Left renal cortex interstitium (tissue), 4 donors: ENCODE results near the gene CAMK2A. TPM values are rescaled to one million over a fixed set of nuclear protein-coding genes. Genes with fewer than 3 reads are reported as not detected.
A peak's percentile ranks its signal among the peaks of the same experiment; 100 is the strongest.

Source experiments
- DNase-seq, 4 donors: peaks; one replicate each; pipeline ENCODE4 v3.0.0-alpha.2; 2013; ENCODE audit warnings: low read depth in 4 of 4, low spot score in 2 of 4, missing footprints in 1 of 4
- polyA plus RNA-seq, 4 donors: library from polyadenylated mRNA; unstranded; fragments of 120-200 nt; gene quantifications; one replicate each; pipeline ENCODE4 v1.2.1, GENCODE V29; 2013; ENCODE audit not compliant: insufficient read length in 4 of 4

Gene CAMK2A
- polyA plus RNA-seq, 4 donors, result 2.7 to 5.9 (median 3.7) TPM

GRCh38 chr5:150302301-150303069 lies 12.9 kb upstream of the CAMK2A start, which contains the start of gene ARSI:
TSS of gene ARSI (minus strand) at chr5:150302905. CDS start at chr5:150302373, 532 bp downstream.
- DNase-seq, result peak in 1 of 4 donors; percentile 61

- no peak for DNase-seq
These were observed 12.3 kb upstream of the CAMK2A start for GRCh38 chr5:150301901-150302300.

- DNase-seq, result no peak
These were observed 11.6 kb upstream of the CAMK2A start for GRCh38 chr5:150301170-150301505.

GRCh38 chr5:150300496-150301169 lies 11.1 kb upstream of the CAMK2A start:
- no peak for DNase-seq

GRCh38 chr5:150299571-150300327 lies 10.2 kb upstream of the CAMK2A start:
- no peak for DNase-seq

- DNase-seq, result no peak
These were observed 9.3 kb upstream of the CAMK2A start for GRCh38 chr5:150298701-150299451.

- no peak for DNase-seq
These were observed 8.5 kb upstream of the CAMK2A start for GRCh38 chr5:150297934-150298595.

GRCh38 chr5:150297236-150297890 lies 7.8 kb upstream of the CAMK2A start:
- DNase-seq, result no peak

GRCh38 chr5:150296496-150296895 lies 6.9 kb upstream of the CAMK2A start:
- no peak for DNase-seq

GRCh38 chr5:150295741-150296486 lies 6.3 kb upstream of the CAMK2A start:
- no peak for DNase-seq

- no peak for DNase-seq
These were observed 5.6 kb upstream of the CAMK2A start for GRCh38 chr5:150295172-150295634.

GRCh38 chr5:150294551-150295071 lies 5.0 kb upstream of the CAMK2A start:
- DNase-seq, result no peak

- no peak for DNase-seq
These were observed 3.7 kb upstream of the CAMK2A start for GRCh38 chr5:150293091-150293941.

- DNase-seq, result no peak
These were observed 2.1 kb upstream of the CAMK2A start for GRCh38 chr5:150291388-150292385.

GRCh38 chr5:150288791-150289190 lies 782 bp downstream of the CAMK2A start:
- DNase-seq, result no peak

GRCh38 chr5:150288361-150288760 lies 1.2 kb downstream of the CAMK2A start:
- no peak for DNase-seq
